ENCODE results near the gene WSCD2.

GRCh38 chr12:108121320-108121719 lies 7.8 kb upstream of the WSCD2 start:
- TF ChIP-seq CTCF (IDR thresholded peaks at IDR 0.05) = no peak
- TF ChIP-seq POLR2AphosphoS5 (IDR thresholded peaks at IDR 0.05) = no peak
- TF ChIP-seq POLR2A (IDR thresholded peaks at IDR 0.05) = no peak
